Testis (tissue), 2 donors: ENCODE measurements around the gene COTL1.

ENCODE experiments used
- CTCF ChIP-seq, 3 experiments: fragments of 450-650 bp in 2 of 3; fragments of 200-600 bp in 1 of 3; sonication (generic) in 1 of 3; IDR thresholded peaks; one replicate each; pipeline ENCODE4 v1.5.1; 2016 to 2019; ENCODE audit warnings: antibody characterized with exemption in 3 of 3, mild to moderate bottlenecking in 2 of 3, moderate library complexity in 1 of 3
- POLR2A ChIP-seq: fragments of 450-650 bp; IDR thresholded peaks from one replicate; pipeline ENCODE4 v1.6.1; 2017; ENCODE audit warnings: antibody characterized with exemption, mild to moderate bottlenecking, moderate library complexity

DNA sequence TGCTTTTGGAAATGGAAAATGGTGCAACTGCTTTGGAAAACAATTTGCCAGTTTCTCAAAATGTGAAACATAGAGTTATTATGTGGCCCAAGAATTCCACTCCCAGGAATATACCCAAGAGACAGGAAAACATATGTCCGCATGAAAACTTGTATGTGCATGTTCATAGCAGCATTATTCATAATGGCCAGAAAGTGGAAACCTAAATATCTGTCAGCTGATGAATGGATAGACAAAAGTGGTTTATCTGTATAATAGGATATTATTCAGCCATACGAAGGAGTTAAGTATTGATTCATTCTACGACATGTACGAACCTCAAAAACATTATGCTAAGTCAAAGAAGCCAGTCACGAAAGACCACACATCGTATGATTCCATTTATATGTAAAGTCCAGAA is 7.7 kb upstream of the COTL1 start:
- TF ChIP-seq CTCF (IDR thresholded peaks at IDR 0.05) (no peak), POLR2A (no peak)
